CD14-positive monocyte (primary cell): Measurements from ENCODE around the gene ZNF683. TPM values are rescaled to one million over a fixed set of nuclear protein-coding genes. Genes with fewer than 3 reads are reported as not detected.
A peak's percentile ranks its signal among the peaks of the same experiment; 100 is the strongest.

Experiments
- DNase-seq, 3 donors: peaks; one replicate each; pipeline ENCODE4 v3.0.0-alpha.2; 2011 to 2022
- H2AFZ ChIP-seq: 2 replicates; pipeline ENCODE4 v1.6.0; 2012; ENCODE audit warnings: mild to moderate bottlenecking, low read depth, low read length, inconsistent platforms; ENCODE audit not compliant: insufficient read depth, poor library complexity, severe bottlenecking
- H3K27ac ChIP-seq, 2 donors: 1 replicate in 1 of 2; 2 replicates in 1 of 2; pipeline ENCODE4 v1.5.1; 2012 to 2013; ENCODE audit warnings: low read length in 2 of 2, control low read depth in 1 of 2, inconsistent platforms in 1 of 2, low read depth in 1 of 2, mild to moderate bottlenecking in 1 of 2
- H3K27me3 ChIP-seq, 2 donors: one replicate each; pipeline versions ENCODE4 v1.6.0 to v1.6.1; 2011 to 2013; ENCODE audit warnings: low read length in 2 of 2; ENCODE audit not compliant: control insufficient read depth in 2 of 2, insufficient read depth in 2 of 2
- H3K36me3 ChIP-seq, 2 donors: replicated peaks in 1 of 2; 1 replicate in 1 of 2; 2 replicates in 1 of 2; pipeline versions ENCODE4 v1.5.1 to v1.6.1; 2012 to 2013; ENCODE audit warnings: low read length in 2 of 2, control low read depth in 1 of 2, inconsistent platforms in 1 of 2, mild to moderate bottlenecking in 1 of 2; ENCODE audit not compliant: insufficient read depth in 2 of 2, control insufficient read depth in 1 of 2
- H3K4me1 ChIP-seq, 2 donors: 1 replicate in 1 of 2; 2 replicates in 1 of 2; pipeline versions ENCODE4 v1.5.1 to v1.6.1; 2012 to 2013; ENCODE audit warnings: low read length in 2 of 2, control low read depth in 1 of 2, inconsistent platforms in 1 of 2, mild to moderate bottlenecking in 1 of 2, moderate library complexity in 1 of 2; ENCODE audit not compliant: insufficient read depth in 2 of 2, control insufficient read depth in 1 of 2
- H3K4me2 ChIP-seq: replicated peaks from 2 replicates; pipeline ENCODE3; 2012; ENCODE audit warnings: low read length, moderate library complexity, mild to moderate bottlenecking; ENCODE audit not compliant: poor library complexity, severe bottlenecking; ENCODE audit errors: extremely low read depth
- H3K4me3 ChIP-seq, 3 experiments: fragments of 200-600 bp in 1 of 3; sonication (generic) in 1 of 3; replicated peaks in 1 of 3; 1 replicate in 2 of 3; 2 replicates in 1 of 3; pipeline ENCODE4 v1.5.1; 2011 to 2013; ENCODE audit warnings: low read length in 3 of 3, mild to moderate bottlenecking in 3 of 3, control low read depth in 2 of 3, low read depth in 2 of 3, inconsistent platforms in 1 of 3, moderate library complexity in 1 of 3
- H3K79me2 ChIP-seq: 2 replicates; pipeline ENCODE4 v1.6.0; 2012; ENCODE audit warnings: mild to moderate bottlenecking, control low read depth, inconsistent platforms, low read length, moderate library complexity; ENCODE audit not compliant: insufficient read depth
- H3K9ac ChIP-seq: 2 replicates; pipeline ENCODE4 v1.6.0; 2017; ENCODE audit warnings: low read length, mild to moderate bottlenecking; ENCODE audit not compliant: insufficient read depth, poor library complexity, severe bottlenecking
- H3K9me3 ChIP-seq, 2 donors: replicated peaks in 1 of 2; 1 replicate in 1 of 2; 2 replicates in 1 of 2; pipeline versions ENCODE4 v1.5.1 to v1.6.1; 2012 to 2013; ENCODE audit warnings: low read length in 2 of 2, control low read depth in 1 of 2; ENCODE audit not compliant: control insufficient read depth in 1 of 2, insufficient read depth in 1 of 2
- H4K20me1 ChIP-seq: 2 replicates; pipeline ENCODE4 v1.6.0; 2012; ENCODE audit warnings: mild to moderate bottlenecking, low read length, control low read depth, moderate library complexity; ENCODE audit not compliant: insufficient read depth
- H3K27ac Mint-ChIP-seq, 7 donors: one replicate each; pipeline ENCODE4 v1.8.0; 2020; ENCODE audit warnings: mild to moderate bottlenecking in 7 of 7, mixed read lengths in 7 of 7, moderate library complexity in 6 of 7, inconsistent platforms in 2 of 7
- H3K27me3 Mint-ChIP-seq, 3 donors: one replicate each; pipeline ENCODE4 v1.8.0; 2021 to 2022; ENCODE audit warnings: low read depth in 3 of 3, mild to moderate bottlenecking in 3 of 3, mixed read lengths in 3 of 3, moderate library complexity in 3 of 3, inconsistent platforms in 1 of 3
- H3K36me3 Mint-ChIP-seq, 2 donors: one replicate each; pipeline ENCODE4 v1.8.0; 2020; ENCODE audit warnings: mixed read lengths in 2 of 2, inconsistent platforms in 1 of 2, mild to moderate bottlenecking in 1 of 2
- H3K4me1 Mint-ChIP-seq: one replicate; pipeline ENCODE4 v1.8.0; 2020; ENCODE audit warnings: mild to moderate bottlenecking, mixed read lengths
- H3K4me3 Mint-ChIP-seq, 2 donors: one replicate each; pipeline ENCODE4 v1.8.0; 2020; ENCODE audit warnings: mild to moderate bottlenecking in 2 of 2, mixed read lengths in 2 of 2, moderate library complexity in 1 of 2
- H3K9me3 Mint-ChIP-seq, 7 donors: one replicate each; pipeline ENCODE4 v1.8.0; 2020 to 2022; ENCODE audit warnings: mixed read lengths in 7 of 7, mild to moderate bottlenecking in 6 of 7, moderate library complexity in 6 of 7, inconsistent platforms in 2 of 7
- CTCF ChIP-seq: fragments of 200-600 bp; IDR thresholded peaks from one replicate; pipeline ENCODE4 v1.8.0; 2022; ENCODE audit warnings: antibody characterized with exemption, mild to moderate bottlenecking
- WGBS: methylation state at CpG from one replicate; pipeline ENCODE4 v1.1.5; 2013; ENCODE audit warnings: missing lambda C conversion rate; ENCODE audit not compliant: insufficient coverage; 5-methylcytosine and 5-hydroxymethylcytosine counted together
- intact Hi-C, 2 donors: fragments of 100-400 bp; cut with micrococcal nuclease; formaldehyde crosslinking; loops; one replicate each; pipeline versions ENCODE4 v1.15.0 to v1.15.1; 2023
- polyA plus RNA-seq, 3 donors: library from polyadenylated mRNA; depleted of rRNA in 1 of 3; unstranded in 2 of 3; stranded (reverse) in 1 of 3; fragments of 300-500 nt in 2 of 3; fragments of >200 nt in 1 of 3; fragmentation: Illumina TruSeq in 2 of 3; gene quantifications; 1 replicate in 2 of 3; 2 replicates in 1 of 3; pipeline ENCODE4 v1.2.3, GENCODE V29; 2012 to 2021

Gene ZNF683
- polyA plus RNA-seq, 3 donors = not detected

GRCh38 chr1:26378088-26378878 is 5.7 kb upstream of the ZNF683 start:
- H3K4me2 ChIP-seq = peak overlapping the region; percentile 56
- intact Hi-C loops = no loop called here
- no peaks in the 10 kb centered on the region for H3K27me3 ChIP-seq
- H4K20me1 ChIP-seq = no peaks in the 10 kb centered on the region
- peak overlapping the region; percentile 63 to 88 (median 78) for H3K27ac Mint-ChIP-seq
- peak; percentile 47 to 53 (median 51) for DNase-seq
- no peak for TF ChIP-seq CTCF
- H3K4me1 Mint-ChIP-seq = peaks cover 47% of the 10 kb centered on the region
- no peaks in the 10 kb centered on the region for H3K36me3 ChIP-seq
- H3K79me2 ChIP-seq = no peaks in the 10 kb centered on the region
- H3K9me3 ChIP-seq = no peaks in the 10 kb centered on the region
- H3K4me3 ChIP-seq = peak overlapping the region in 1 of 3 experiments; percentile 47
- no peaks in the 10 kb centered on the region for H3K9me3 Mint-ChIP-seq
- no peaks in the 10 kb centered on the region for H3K36me3 Mint-ChIP-seq
- H2AFZ ChIP-seq = peak overlapping the region; percentile 69
- H3K9ac ChIP-seq = peak overlapping the region; percentile 0
- peaks cover 19 to 41% of the 10 kb centered on the region in 2 donors for H3K4me1 ChIP-seq
- peak overlapping the region; percentile 20 to 77 for H3K4me3 Mint-ChIP-seq
- peaks cover 12 to 16% (median 13%) of the 10 kb centered on the region in 3 donors for H3K27me3 Mint-ChIP-seq
- peak overlapping the region; percentile 29 to 73 for H3K27ac ChIP-seq
- 10% methylated on average over 2 of the region's 5 CpGs for WGBS

- no peaks in the 10 kb centered on the region for H3K9me3 ChIP-seq
- WGBS = 100% methylated on average over 3 of the region's 4 CpGs
- H3K27ac Mint-ChIP-seq = no peak overlapping the region
- no peak overlapping the region for H2AFZ ChIP-seq
- no peak overlapping the region for H3K4me3 Mint-ChIP-seq
- H3K4me1 Mint-ChIP-seq = peaks cover 53% of the 10 kb centered on the region
- no peaks in the 10 kb centered on the region for H3K36me3 Mint-ChIP-seq
- H3K4me3 ChIP-seq = no peak overlapping the region
- no peaks in the 10 kb centered on the region for H3K79me2 ChIP-seq
- no peaks in the 10 kb centered on the region for H3K9me3 Mint-ChIP-seq
- no peak for TF ChIP-seq CTCF
- DNase-seq = no peak
- intact Hi-C loops = no loop called here
- H3K4me2 ChIP-seq = no peak overlapping the region
- peaks cover 19 to 41% of the 10 kb centered on the region in 2 donors for H3K4me1 ChIP-seq
- no peaks in the 10 kb centered on the region for H3K27me3 ChIP-seq
- no peak overlapping the region for H3K27ac ChIP-seq
- H3K9ac ChIP-seq = no peak overlapping the region
- H3K27me3 Mint-ChIP-seq = peaks cover 12 to 19% (median 15%) of the 10 kb centered on the region in 3 donors
- no peaks in the 10 kb centered on the region for H3K36me3 ChIP-seq
- no peaks in the 10 kb centered on the region for H4K20me1 ChIP-seq
Measured at GRCh38 chr1:26376050-26376449, 3.5 kb upstream of the ZNF683 start.
